HG03064 (cell line): Measurements from ENCODE around the gene HOXA6.

Source experiments
- ATAC-seq: cut with Tn5 transposase; IDR thresholded peaks from one replicate; pipeline ENCODE4 v1.9.1; 2021; ENCODE audit warnings: low read depth; ENCODE audit not compliant: unreplicated experiment

Gene HOXA6

GRCh38 chr7:27152816-27153442, 5.4 kb upstream of the HOXA6 start:
- ATAC-seq, result no peak

- ATAC-seq, result no peak
These were observed 4.6 kb upstream of the HOXA6 start, which contains the start of gene HOXA3 for GRCh38 chr7:27151931-27152815. Gene HOXA3, minus strand, starts transcription at chr7:27152583. Its CDS starts 41,943 bp downstream, at chr7:27110640.

- ATAC-seq, result no peak
These were observed 3.9 kb upstream of the HOXA6 start for GRCh38 chr7:27151341-27151930.

- ATAC-seq, result peak; percentile 75
These were observed 3.2 kb upstream of the HOXA6 start for GRCh38 chr7:27150568-27151340.

- no peak for ATAC-seq
These were observed 2.4 kb upstream of the HOXA6 start for GRCh38 chr7:27149842-27150567.

GRCh38 chr7:27148756-27149641, 1.4 kb upstream of the HOXA6 start:
- no peak for ATAC-seq

GRCh38 chr7:27148031-27148755, 619 bp upstream of the HOXA6 start:
- no peak for ATAC-seq

- no peak for ATAC-seq
These were observed 929 bp downstream of the HOXA6 start for GRCh38 chr7:27146491-27147198.

- no peak for ATAC-seq
These were observed 1.6 kb downstream of the HOXA6 start for GRCh38 chr7:27145914-27146412.

GRCh38 chr7:27145165-27145913, 2.2 kb downstream of the HOXA6 start:
- no peak for ATAC-seq

GRCh38 chr7:27144781-27145164, 2.8 kb downstream of the HOXA6 start:
- ATAC-seq, result no peak

- ATAC-seq, result no peak
These were observed 3.4 kb downstream of the HOXA6 start for GRCh38 chr7:27143950-27144780.

- no peak for ATAC-seq
These were observed 4.3 kb downstream of the HOXA6 start, which contains the start of gene HOXA5 for GRCh38 chr7:27143023-27143949. Gene HOXA5, minus strand, starts transcription at chr7:27143681. Its CDS starts 74 bp downstream, at chr7:27143607.

GRCh38 chr7:27142580-27143022, 5.0 kb downstream of the HOXA6 start:
- no peak for ATAC-seq
